K562 (cell line): ENCODE results near the gene PCSK2. TPM values are rescaled to one million over a fixed set of nuclear protein-coding genes. Genes with fewer than 3 reads are reported as not detected.

Experiments
- ATAC-seq: fragments of 200-7000 bp; cut with Tn5 transposase; 3 replicates; pipeline ENCODE4 v1.9.1; 2020; ENCODE audit warnings: moderate library complexity
- BruUV-seq: library from RNA; stranded (reverse); fragments of 400-500 nt; replicated peaks from 2 replicates; lab custom pipeline; 2021; lab: Mats Ljungman, UMichigan
- CTCF ChIA-PET: fragments of 300-600 bp; formaldehyde crosslinking; extraction: SDS; loops from one replicate; lab custom pipeline; 2021; ENCODE audit warnings: low intra/inter-chr PET ratio; lab: Yijun Ruan, JAX
- POLR2A ChIA-PET: fragments of 300-600, 350-650 bp; sonication (Branson Sonifier 250); formaldehyde crosslinking; extraction: SDS; loops from one replicate; lab custom pipeline; 2021; ENCODE audit warnings: antibody characterized with exemption, inconsistent platforms; lab: Yijun Ruan, JAX
- DNase-seq, 4 experiments: peaks; one replicate each; pipeline versions ENCODE4 v3.0.0 to v3.0.0-alpha.2; 2011 to 2018; ENCODE audit warnings: low spot score in 3 of 4, mixed read lengths in 3 of 4; ENCODE audit errors: extremely low read depth in 1 of 4
- FAIRE-seq: peaks from 2 replicates; lab custom pipeline; 2011; peaks lifted over from hg19 to GRCh38; lab: Jason Lieb, UNC
- H2AFZ ChIP-seq: 2 replicates; pipeline ENCODE4 v1.6.0; 2011; ENCODE audit warnings: low read depth, low read length, control low read depth, inconsistent platforms
- H3K27ac ChIP-seq: fragments of 200-600 bp; 3 replicates; pipeline ENCODE4 v1.8.0; 2011; ENCODE audit warnings: low read depth, mild to moderate bottlenecking, control low read depth, inconsistent platforms, low read length, moderate library complexity, mixed read lengths; ENCODE audit errors: extremely low read depth
- H3K27me3 ChIP-seq, 2 experiments: fragments of 300-600 bp in 1 of 2; 2 replicates in 1 of 2; 3 replicates in 1 of 2; pipeline versions ENCODE4 v1.6.0 to v1.8.0; 2011; ENCODE audit warnings: inconsistent platforms in 2 of 2, low read length in 2 of 2, mild to moderate bottlenecking in 1 of 2, mixed read lengths in 1 of 2, moderate library complexity in 1 of 2; ENCODE audit not compliant: control insufficient read depth in 2 of 2, insufficient read depth in 2 of 2
- H3K36me3 ChIP-seq: fragments of 300-600 bp; 3 replicates; pipeline ENCODE4 v1.8.0; 2011; ENCODE audit warnings: mild to moderate bottlenecking, low read length, inconsistent platforms; ENCODE audit not compliant: control insufficient read depth, insufficient read depth
- H3K4me1 ChIP-seq, 2 experiments: fragments of 200-600 bp in 1 of 2; replicated peaks in 1 of 2; 2 replicates in 1 of 2; 3 replicates in 1 of 2; pipeline versions ENCODE4 v1.5.1 to v1.8.0; 2011; ENCODE audit warnings: inconsistent platforms in 2 of 2, low read length in 2 of 2, mild to moderate bottlenecking in 1 of 2, mixed read lengths in 1 of 2, moderate library complexity in 1 of 2; ENCODE audit not compliant: control insufficient read depth in 2 of 2, insufficient read depth in 2 of 2
- H3K4me2 ChIP-seq: 2 replicates; pipeline ENCODE4 v1.6.1; 2011; ENCODE audit warnings: low read length, control low read depth, inconsistent platforms, mixed read lengths; ENCODE audit not compliant: insufficient read depth
- H3K4me3 ChIP-seq: fragments of 200-600 bp; sonication (generic), shearing (Covaris generic); 2 replicates; pipeline ENCODE4 v1.5.1; 2016; ENCODE audit warnings: control low read depth, inconsistent platforms
- H3K79me2 ChIP-seq: fragments of 200-600 bp; 3 replicates; pipeline ENCODE4 v1.8.0; 2011; ENCODE audit warnings: low read length, inconsistent platforms; ENCODE audit not compliant: control insufficient read depth, insufficient read depth
- H3K9ac ChIP-seq, 2 experiments: 2 replicates each; pipeline versions ENCODE4 v1.6.0 to v1.6.1; 2011; ENCODE audit warnings: low read depth in 2 of 2, low read length in 2 of 2, control low read depth in 1 of 2, inconsistent platforms in 1 of 2, mild to moderate bottlenecking in 1 of 2, mixed read lengths in 1 of 2; ENCODE audit not compliant: insufficient read depth in 1 of 2
- H3K9me1 ChIP-seq: one replicate; pipeline ENCODE4 v1.6.0; 2011; ENCODE audit warnings: inconsistent platforms, mild to moderate bottlenecking, low read length, moderate library complexity; ENCODE audit not compliant: control insufficient read depth, insufficient read depth
- H3K9me3 ChIP-seq: replicated peaks from 2 replicates; pipeline ENCODE4 v1.5.1; 2011; ENCODE audit warnings: low read depth, low read length, inconsistent platforms; ENCODE audit not compliant: control insufficient read depth, insufficient read depth
- H4K20me1 ChIP-seq: replicated peaks from 2 replicates; pipeline ENCODE4 v1.6.1; 2011; ENCODE audit warnings: low read length, inconsistent platforms, mixed read lengths; ENCODE audit not compliant: control insufficient read depth, insufficient read depth
- E2F8 ChIP-seq: fragments of 450-650 bp; IDR thresholded peaks from 2 replicates; pipeline ENCODE4 v1.7.1; 2018; ENCODE audit warnings: mild to moderate bottlenecking, low read depth; ENCODE audit not compliant: partially characterized antibody
- FOXK2 ChIP-seq, 2 experiments: fragments of 450-650 bp; IDR thresholded peaks in 1 of 2; conservative IDR thresholded peaks in 1 of 2; 2 replicates each; pipeline ENCODE4 v1.6.1; 2016; ENCODE audit warnings: low read depth in 2 of 2, mild to moderate bottlenecking in 1 of 2
- GTF2E2 ChIP-seq: fragments of 200-800 bp; sonication (Bioruptor generic); IDR thresholded peaks from 2 replicates; pipeline ENCODE4 v1.6.1; 2016; ENCODE audit warnings: missing genetic modification characterization, missing compliant biosample characterization
- HMGXB4 ChIP-seq: sonication (generic); formaldehyde crosslinking; IDR thresholded peaks from 2 replicates; pipeline ENCODE4 v1.8.1; 2023; ENCODE audit warnings: mild to moderate bottlenecking, missing genetic modification reagents
- NFATC3 ChIP-seq: fragments of 450-650 bp; IDR thresholded peaks from 2 replicates; pipeline ENCODE4 v1.6.1; 2017; ENCODE audit warnings: mild to moderate bottlenecking
- NFE2L1 ChIP-seq: fragments of 450-650 bp; IDR thresholded peaks from 2 replicates; pipeline ENCODE4 v1.6.1; 2016; ENCODE audit warnings: missing genetic modification characterization, low read depth, mild to moderate bottlenecking, missing compliant biosample characterization, moderate library complexity, borderline replicate concordance
- RBFOX2 ChIP-seq: fragments of 200-400 bp; formaldehyde crosslinking; IDR thresholded peaks from 2 replicates; pipeline ENCODE4 v1.6.1; 2017; ENCODE audit warnings: low read depth, mild to moderate bottlenecking, low read length, moderate library complexity
- RNF219 ChIP-seq: fragments of 250-450 bp; sonication (Bioruptor Pico); IDR thresholded peaks from 2 replicates; pipeline ENCODE4 v1.5.0; 2022; ENCODE audit warnings: mild to moderate bottlenecking
- SMARCA4 ChIP-seq: fragments of 450-650 bp; IDR thresholded peaks from 2 replicates; pipeline ENCODE4 v1.6.1; 2016
- ZBTB26 ChIP-seq: fragments of 450-650 bp; formaldehyde crosslinking; IDR thresholded peaks from 2 replicates; pipeline ENCODE4 v1.4.0; 2022; ENCODE audit warnings: missing genetic modification characterization
- ZNF395 ChIP-seq: fragments of 200-800 bp; sonication (Bioruptor generic); IDR thresholded peaks from 2 replicates; pipeline ENCODE4 v1.6.1; 2017; ENCODE audit warnings: missing genetic modification characterization, missing compliant biosample characterization
- WGBS: fragments of 100-300 bp; shearing (Covaris generic); methylation state at CpG from one replicate; pipeline ENCODE4 v1.1.6; 2016; ENCODE audit warnings: low coverage, mixed read lengths; ENCODE audit not compliant: insufficient coverage; ENCODE audit errors: missing lambda C conversion rate; 5-methylcytosine and 5-hydroxymethylcytosine counted together
- in situ Hi-C: fragments of 300-500 bp; cut with MboI; formaldehyde crosslinking; loops from 4 replicates; pipeline ENCODE4 v1.15.0; 2018; ENCODE audit warnings: inconsistent platforms, mixed read lengths
- intact Hi-C: fragments of 100-400 bp; cut with micrococcal nuclease; formaldehyde crosslinking; loops from 2 replicates; pipeline ENCODE4 v1.14.2; 2022
- polyA plus RNA-seq, 8 experiments: library from polyadenylated mRNA; depleted of rRNA in 4 of 8; stranded (reverse) in 5 of 8; unstranded in 3 of 8; fragments of >200 nt; fragmentation: Nextera tagmentation in 2 of 8; fragmentation: Illumina TruSeq in 1 of 8; extraction: Ambion mirVana in 2 of 8; extraction: Trizol in 1 of 8; gene quantifications; 2 replicates each; pipeline versions ENCODE4 v1.2.1 to v1.2.3, GENCODE V29; 2011 to 2014; ENCODE audit warnings: inconsistent platforms in 1 of 8, missing spikeins in 1 of 8
- total RNA-seq, 7 experiments: library from RNA; depleted of rRNA in 6 of 7; stranded (reverse); fragments of >200 nt in 6 of 7; fragmentation: Illumina TruSeq in 2 of 7; extraction: Trizol in 2 of 7; gene quantifications; 2 replicates each; pipeline versions ENCODE4 v1.2.1 to v1.2.3, GENCODE V29; 2011 to 2021; ENCODE audit warnings: low replicate concordance in 1 of 7

The PCSK2 gene
- total and polyA plus RNA-seq, 9 of the 15 experiments (the other 6 are each of a cell fraction or from before 2014, with no cell fraction given), result 0.04 to 0.07 (median 0.05) TPM; not detected in 6

- TF ChIP-seq E2F8 (no peak), GTF2E2 (no peak), HMGXB4 (no peak)
Measured at GRCh38 chr20:17197041-17197440, 29.8 kb upstream of the PCSK2 start (continued).

GRCh38 chr20:17202030-17202429, 24.8 kb upstream of the PCSK2 start:
- Histone ChIP-seq H3K27me3 (no peaks in the 10 kb centered on the region), H3K79me2 (no peaks in the 10 kb centered on the region), H2AFZ (no peak overlapping the region), H3K27ac (no peak overlapping the region), H3K9me3 (no peaks in the 10 kb centered on the region), H3K4me2 (no peak overlapping the region), H3K4me3 (no peak overlapping the region), H3K9me1 (no peaks in the 10 kb centered on the region), H4K20me1 (no peaks in the 10 kb centered on the region), H3K9ac (no peak overlapping the region), H3K4me1 (no peaks in the 10 kb centered on the region), H3K36me3 (no peaks in the 10 kb centered on the region)
- intact Hi-C loops (no loop called here), in situ Hi-C loops (no loop called here)
- FAIRE-seq (no peak), ATAC-seq (no peak), DNase-seq (no peak)
- no TSS peak for BruUV-seq
- ChIA-PET CTCF (no interaction called here), POLR2A (no interaction called here)
- WGBS, result 0% methylated on average over 2 of the region's 2 CpGs
- no peak for TF ChIP-seq NFE2L1
- TF ChIP-seq FOXK2 (conservative IDR thresholded peaks at IDR 0.05 in 1 of 2, IDR thresholded peaks at IDR 0.05 in 1 of 2; ENCODE audit: low read depth in 2 of 2), result no peak
- TF ChIP-seq RBFOX2, result no peak
- TF ChIP-seq ZNF395 (CRISPR knock-in tag), result no peak
- no peak for TF ChIP-seq SMARCA4
- TF ChIP-seq ZBTB26 (CRISPR knock-in tag), result no peak
- no peak for TF ChIP-seq RNF219 (CRISPR knock-in tag)
- no peak for TF ChIP-seq NFATC3
